GM21737 (cell line): ENCODE measurements around the gene KLHL24.
"Not testable (repeated sequence)": the region's sequence is repeated elsewhere in the genome, so short reads cannot be mapped to it uniquely, and the experiment has no call there.

Experiments used
- ATAC-seq: cut with Tn5 transposase; IDR thresholded peaks from one replicate; pipeline ENCODE4 v1.9.1; 2021; ENCODE audit warnings: mild to moderate bottlenecking, moderate library complexity; ENCODE audit not compliant: unreplicated experiment

Gene KLHL24

DNA sequence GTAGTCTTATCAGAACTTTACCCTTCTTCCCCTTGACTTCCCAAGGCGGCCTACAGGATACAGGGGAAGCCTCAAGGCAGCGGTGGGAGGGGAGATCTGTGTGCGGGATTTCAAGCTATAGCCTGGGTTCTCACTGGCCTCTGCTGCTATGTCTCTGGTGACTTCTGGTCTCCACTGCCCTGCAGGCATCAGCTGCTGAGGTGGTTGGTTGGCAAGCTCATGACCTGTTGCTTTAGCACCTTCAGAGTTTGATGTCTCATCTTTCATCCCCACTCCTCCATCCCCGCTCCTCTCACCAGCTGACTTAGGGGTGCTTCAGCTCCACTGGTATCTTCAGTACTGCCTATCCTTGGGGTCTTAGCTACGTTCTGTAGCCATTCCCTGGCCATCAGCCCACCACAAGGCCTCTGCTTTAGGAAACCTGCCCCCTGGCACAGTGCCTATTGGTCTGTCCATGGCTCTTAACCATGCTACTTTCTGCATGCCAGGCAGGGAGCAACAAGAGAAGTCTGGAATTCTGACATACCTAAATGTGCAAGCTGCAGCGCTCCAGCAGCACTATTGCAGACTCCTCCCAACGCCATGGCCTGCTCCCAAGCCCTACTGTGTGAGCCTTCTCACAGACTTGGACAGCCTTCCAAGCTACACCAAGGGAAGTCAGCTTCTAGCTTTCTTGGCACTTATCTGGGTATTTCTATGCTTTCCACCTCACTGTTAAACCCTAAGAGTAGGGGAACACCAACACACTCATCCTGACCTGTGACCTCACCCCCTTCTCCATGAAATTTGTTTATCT, 60.3 kb downstream of the KLHL24 start:
- ATAC-seq: no peak

DNA sequence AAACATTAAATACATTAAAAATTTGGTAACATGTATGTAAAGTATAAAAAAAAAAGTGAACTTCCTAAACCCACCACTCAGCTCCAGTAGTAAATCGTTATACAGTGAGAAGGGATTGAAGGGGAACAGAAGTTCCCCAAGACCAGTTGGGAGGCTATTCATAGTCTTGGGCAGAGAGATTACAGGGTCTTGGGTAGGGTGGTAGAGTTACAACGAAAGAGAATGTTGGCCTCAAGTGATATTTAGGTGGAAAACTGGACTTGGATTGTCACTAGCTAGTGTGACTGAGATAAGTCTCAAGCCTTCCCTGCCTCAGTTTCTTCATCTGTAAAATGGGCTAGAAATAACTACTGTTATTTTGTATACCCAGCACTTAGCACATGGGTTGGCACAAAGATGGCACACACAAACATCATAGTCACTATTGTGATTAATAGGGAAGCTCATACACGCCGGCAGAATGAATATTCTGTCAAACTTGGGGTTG, 61.7 kb downstream of the KLHL24 start:
- ATAC-seq: no peak

DNA sequence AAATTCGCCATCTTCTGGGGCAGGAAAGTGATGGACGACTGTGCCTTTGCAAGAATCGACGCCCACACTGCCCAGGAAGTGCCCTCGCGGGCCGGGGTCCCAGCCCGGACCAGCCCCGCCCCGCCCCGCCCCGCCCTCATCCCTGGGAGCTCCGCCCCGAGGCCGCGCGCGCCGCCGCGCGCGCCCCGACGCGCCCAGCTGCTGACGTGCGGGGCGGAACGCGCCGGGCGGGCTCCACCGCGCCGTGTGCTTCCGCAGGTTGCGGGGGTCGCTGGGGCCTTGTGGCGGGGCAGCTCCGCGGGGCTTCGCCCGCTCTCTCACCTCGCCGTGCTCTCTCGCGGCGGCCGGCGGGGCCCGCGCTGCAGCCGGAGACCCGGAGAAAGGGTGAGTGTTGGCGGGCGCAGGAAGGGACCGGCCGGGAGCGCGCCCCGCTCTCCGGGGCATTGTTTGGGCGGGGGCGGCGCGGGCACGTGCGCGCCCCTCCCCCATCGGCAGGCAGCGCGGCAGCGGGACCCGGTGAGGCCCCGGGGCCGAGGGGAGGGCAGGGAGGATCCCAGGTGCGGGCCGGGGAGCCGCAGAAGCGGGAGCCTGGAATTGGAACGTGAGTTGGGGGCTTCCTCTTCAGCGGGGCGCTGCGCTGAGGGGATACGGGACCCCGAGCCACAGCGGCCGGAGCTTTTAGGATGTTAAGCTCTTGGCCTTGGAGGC, 62.3 kb downstream of the KLHL24 start, which contains the start of gene YEATS2:
Gene YEATS2, plus strand, starts transcription at position 188 of the 708 bp plus-strand sequence. CDS start 17,366 bp downstream, outside the sequence.
- ATAC-seq: peak; percentile 86

DNA sequence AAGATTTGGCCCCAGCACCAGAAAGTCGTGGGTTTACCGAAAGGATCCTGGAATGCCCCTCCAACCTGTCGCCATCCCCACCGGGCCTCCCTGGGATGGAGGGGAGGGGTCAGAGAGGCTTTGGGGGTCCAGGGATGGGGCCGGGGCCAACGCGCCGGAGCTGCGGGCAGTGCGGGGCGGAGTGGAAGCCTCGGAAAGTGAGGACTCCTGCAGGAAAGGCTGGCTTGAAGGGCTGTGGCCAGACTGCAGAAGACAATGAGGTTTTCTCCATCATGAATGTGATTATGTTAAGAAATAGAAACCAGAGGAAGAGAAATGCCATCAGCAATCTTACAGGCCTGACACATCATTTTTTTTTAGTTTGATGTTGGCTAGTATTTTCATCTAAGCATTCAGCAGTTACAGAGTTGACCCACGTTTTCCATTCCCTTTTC, 62.9 kb downstream of the KLHL24 start:
- peak; percentile 15 for ATAC-seq

DNA sequence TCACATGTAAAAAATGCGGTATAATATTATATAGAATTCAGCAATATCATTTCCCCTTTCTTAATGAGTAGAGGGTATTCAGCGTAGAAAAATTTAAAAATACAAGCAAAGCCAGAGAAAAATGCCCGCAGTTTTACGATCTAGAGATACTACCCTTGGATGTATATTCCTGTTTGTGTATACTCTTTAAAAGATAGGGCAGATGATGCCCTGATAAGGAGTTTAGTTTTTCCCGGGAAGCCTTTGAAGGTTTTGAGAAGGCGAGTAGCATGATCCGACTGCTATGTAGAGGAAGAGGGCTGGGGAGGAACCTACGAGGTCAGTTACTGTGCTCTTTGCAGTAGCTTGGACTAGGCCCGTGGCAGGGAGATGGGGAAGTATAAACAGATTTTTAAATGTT, 63.3 kb downstream of the KLHL24 start:
- ATAC-seq: no peak

DNA sequence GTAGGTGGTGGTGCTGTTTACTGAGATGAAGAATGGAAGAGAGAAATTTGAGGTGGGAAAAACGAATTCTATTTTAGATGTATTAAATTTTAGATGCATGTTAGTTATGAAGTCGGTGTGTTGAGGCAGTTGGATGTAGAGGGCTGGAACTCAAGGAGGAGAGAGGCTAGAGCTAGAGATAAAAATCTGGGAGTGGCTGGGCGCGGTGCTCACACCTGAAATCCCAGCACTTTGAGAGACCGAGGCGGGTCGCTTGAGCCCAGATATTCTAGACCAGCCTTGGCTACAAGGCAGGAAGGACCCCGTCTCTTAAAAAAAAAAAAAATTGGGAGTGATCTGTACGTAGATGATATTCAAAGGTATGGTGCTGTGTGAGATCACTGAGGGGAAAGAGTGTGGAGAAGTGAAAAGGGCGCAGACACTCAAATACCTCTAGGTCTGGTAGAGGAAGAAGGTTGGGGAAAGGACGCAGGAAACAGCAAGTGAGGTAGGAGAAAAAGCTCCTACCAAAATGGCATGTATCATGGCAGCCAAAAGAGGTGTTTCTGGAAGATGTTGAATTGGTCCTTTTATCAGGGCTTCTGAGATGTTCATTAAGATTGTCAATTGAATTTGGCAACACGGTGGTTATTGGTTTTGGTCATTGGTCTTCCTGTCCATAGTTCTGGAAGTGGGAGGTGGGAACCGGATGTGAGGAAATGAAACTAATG, 64.0 kb downstream of the KLHL24 start:
- ATAC-seq: no peak

DNA sequence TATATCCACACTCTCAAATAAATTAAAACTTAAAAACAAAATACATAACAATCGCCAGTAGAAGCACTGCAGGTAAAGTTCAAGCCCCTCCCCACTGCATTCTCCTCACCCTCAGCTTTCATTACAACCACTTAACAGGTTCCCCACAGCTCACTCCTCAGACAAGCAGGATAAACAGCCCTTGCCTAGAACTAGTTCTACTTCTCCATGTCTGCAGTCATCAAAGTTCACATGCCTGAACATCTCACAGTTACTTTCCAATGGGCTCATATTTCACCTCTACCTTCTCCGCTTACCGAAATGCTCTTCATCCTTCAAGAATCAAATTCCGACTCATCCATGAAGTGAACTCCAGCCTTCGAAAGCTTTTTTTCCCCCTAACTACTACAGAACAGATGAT, 66.3 kb downstream of the KLHL24 start:
- no peak for ATAC-seq

DNA sequence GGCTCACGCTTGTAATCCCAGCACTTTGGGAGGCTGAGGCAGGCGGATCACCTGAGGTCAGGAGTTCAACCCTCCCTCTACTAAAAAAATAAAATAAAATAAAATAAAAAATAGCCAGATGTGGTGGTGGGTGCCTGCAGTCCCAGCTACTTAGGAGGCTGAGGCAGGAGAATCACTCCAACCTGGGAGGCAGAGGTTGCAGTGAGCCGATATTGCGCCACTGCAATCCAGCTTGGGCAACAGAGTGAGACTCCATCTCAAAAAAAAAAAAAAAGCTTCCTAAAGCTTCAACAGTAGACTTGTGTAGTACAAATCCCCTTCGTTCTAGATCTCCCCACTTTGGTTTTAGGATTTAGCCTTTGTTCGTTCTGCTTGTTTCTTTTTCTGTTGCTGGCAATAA, 68.5 kb downstream of the KLHL24 start:
- ATAC-seq: not testable (repeated sequence)

DNA sequence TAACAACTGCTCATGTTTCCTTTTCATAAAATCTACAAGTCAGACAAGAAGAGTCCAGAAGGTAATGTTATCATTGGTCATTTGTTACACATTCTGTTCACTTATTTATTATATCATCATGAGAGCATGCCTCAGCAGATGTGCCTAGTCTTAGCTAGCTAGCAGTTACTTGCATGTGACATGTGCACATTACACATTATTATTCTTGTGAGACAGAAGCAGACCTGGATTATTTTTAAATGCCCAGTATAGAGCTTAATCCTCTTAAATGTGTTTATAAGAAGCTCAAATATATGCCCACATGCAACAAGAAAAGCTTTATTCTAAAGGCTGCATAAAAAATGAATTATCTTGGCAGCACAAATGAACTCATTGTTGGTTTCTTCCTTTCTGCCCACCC, 74.8 kb downstream of the KLHL24 start:
- no peak for ATAC-seq

DNA sequence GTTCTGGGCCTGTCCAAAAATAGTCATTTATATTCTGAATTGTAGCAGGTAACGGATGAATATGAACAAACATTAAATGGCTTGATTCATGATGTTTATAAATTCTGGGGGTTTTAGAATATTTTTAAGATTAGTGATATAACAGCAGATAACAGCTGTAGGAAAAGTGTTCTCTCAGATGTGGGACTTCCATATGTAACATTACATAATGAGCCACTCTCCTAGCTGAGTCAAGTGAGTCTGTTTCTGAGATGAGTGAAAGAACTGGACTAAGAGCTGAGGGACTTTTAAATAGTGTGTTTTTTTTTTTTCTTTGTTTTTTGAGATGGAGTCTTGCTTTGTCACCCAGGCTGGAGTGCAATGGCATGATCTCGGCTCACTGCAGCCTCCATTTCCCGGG, 76.1 kb downstream of the KLHL24 start:
- ATAC-seq: no peak

DNA sequence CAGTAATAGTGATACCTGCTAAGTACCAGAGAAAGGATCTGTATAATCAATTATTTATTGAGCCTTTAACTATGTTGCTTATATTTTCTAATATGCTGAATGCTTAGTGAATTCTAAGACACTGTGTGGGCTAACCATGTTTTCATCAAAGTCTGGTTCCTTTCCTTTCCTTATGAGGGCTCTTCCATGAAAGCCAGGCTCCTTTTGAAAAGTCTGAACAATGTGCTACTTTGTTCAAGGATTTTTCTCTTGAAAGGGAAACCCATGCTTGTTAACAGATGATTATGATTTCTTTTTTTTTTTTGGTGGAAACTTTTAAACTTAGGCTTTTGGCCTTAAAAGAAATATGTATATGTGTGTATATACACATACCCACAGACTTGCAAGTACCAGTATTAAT, 79.2 kb downstream of the KLHL24 start:
- ATAC-seq: no peak

DNA sequence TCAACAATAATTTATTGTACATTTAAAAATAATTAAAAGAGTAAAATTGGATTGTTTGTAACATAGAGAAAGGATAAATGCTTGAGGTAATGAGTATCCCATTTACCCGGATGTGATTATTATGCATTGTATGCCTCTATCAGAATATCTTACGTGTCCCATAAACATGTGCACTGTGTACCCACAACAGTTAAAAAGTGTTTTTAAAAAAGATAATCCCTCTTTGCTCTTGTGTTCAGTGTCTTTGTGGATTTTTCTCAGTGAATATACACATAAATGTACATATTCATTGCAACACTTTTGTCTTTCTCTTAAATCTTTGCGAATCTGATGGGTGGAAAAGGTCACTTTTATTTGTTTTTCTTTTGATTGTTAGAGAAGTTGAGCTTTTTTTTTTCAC, 82.6 kb downstream of the KLHL24 start:
- no peak for ATAC-seq

DNA sequence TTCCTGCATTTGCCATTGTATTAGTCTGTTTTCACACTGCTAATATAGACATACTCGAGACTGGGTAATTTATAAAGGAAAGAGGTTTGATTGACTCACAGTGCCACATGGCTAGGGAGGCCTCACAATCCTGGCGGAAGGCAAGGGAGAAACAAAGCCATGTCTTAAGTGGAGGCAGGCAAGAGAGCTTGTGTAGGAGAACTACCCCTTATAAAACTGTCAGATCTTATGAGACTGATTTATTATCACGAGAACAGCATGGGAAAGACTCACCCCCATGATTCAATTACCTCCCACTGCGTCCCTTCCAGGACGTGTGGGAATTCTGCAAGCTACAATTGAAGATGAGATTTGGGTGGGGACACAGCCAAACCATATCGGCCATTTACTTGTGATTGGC, 90.0 kb downstream of the KLHL24 start:
- ATAC-seq: no peak

DNA sequence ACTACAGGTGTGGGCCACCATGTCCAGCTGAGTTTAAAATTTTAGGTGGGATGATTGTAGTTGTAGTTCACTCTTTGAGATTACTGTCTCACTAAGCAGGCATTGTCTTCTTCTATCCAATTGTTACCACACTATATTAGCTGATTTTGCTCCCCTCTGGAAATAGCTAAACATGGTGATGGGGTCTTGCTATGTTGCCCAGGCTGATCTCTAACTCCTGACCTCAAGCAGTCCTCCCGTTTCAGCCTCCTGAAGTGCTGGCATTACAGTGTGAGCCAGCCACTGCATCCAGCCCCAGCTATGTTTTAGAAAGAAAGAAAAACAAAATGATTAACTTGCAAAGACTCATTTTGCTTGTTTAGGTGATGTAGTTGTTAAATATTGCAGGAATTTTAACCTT, 92.8 kb downstream of the KLHL24 start:
- no peak for ATAC-seq

DNA sequence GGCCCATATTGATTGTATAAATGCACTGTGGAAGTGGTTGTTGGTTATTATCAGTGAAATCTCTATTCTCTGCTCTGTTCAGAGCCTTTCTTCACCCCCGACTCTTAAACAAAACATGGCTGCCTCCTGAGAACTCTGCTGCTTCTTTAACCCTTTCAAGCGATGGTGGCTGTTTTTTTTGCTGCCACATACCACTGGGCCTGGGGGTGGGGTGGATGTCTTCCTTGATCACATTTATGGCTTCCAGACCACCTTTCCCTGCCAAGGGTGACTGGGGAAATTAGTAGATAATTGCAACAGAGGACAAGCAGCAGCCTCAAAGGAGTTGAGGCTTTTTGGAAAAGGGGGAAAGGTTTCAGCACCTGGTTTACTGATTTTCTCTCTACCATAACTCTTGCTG, 94.9 kb downstream of the KLHL24 start:
- ATAC-seq: no peak

DNA sequence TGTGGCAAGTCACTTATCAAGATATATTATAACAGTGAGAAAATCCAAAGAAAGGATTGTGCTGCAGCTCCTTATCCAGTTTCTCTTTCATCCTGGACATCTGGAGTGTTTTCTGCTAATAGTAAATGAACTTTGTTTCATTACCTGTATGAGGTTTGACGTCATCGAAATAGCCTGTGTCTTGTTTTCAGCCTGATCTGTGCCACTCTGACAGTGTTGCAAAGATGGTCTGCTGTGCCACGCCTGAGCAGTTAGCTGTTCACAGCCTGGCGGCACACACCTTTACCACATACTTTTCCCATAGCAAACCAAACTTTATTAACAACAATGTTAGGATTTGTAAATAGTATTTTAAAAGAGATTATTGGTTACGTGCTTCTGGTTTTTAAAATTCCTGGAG, 96.2 kb downstream of the KLHL24 start:
- ATAC-seq: no peak

DNA sequence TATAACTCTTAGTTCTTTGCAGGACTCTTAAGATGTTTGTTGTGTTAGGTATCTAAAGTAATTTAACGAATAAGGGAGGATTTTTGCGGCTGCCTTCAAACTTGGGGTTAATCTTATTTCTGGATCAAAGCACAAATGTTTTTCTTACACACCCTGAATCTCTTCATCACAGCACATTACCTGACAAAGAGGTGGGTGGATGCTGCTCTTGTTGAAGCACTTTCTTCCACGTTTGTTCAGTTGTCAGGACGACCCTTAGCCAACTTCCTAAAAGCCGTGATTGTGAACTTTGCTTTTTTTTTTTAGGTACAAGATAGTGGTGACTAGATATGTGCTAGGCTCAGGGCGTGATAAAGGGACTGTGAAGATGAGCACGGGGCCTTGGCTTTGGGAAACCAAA, 98.1 kb downstream of the KLHL24 start:
- no peak for ATAC-seq
